Effector memory CD8-positive, alpha-beta T cell (primary cell): ENCODE data around the gene TMEM87A.

Experiments used
- ATAC-seq: fragments of 150-1000 bp; cut with Tn5 transposase; replicated peaks from 2 replicates; pipeline ENCODE4 v1.10.0; 2021; ENCODE audit warnings: mild to moderate bottlenecking, moderate library complexity
- DNase-seq, 3 experiments: peaks; one replicate each; pipeline ENCODE4 v3.0.0; 2021
- H3K27ac Mint-ChIP-seq, 2 donors: one replicate each; pipeline ENCODE4 v1.8.0; 2022; ENCODE audit warnings: mild to moderate bottlenecking in 2 of 2, mixed read lengths in 2 of 2, moderate library complexity in 2 of 2
- H3K27me3 Mint-ChIP-seq, 2 donors: one replicate each; pipeline ENCODE4 v1.8.0; 2022; ENCODE audit warnings: mixed read lengths in 2 of 2
- H3K36me3 Mint-ChIP-seq: one replicate; pipeline ENCODE4 v1.8.0; 2022; ENCODE audit warnings: mild to moderate bottlenecking, moderate library complexity, mixed read lengths; ENCODE audit not compliant: insufficient read depth
- H3K4me1 Mint-ChIP-seq, 2 donors: one replicate each; pipeline ENCODE4 v1.8.0; 2022; ENCODE audit warnings: low read depth in 2 of 2, mixed read lengths in 2 of 2
- H3K4me3 Mint-ChIP-seq, 2 donors: one replicate each; pipeline ENCODE4 v1.8.0; 2022; ENCODE audit warnings: mild to moderate bottlenecking in 2 of 2, mixed read lengths in 2 of 2, moderate library complexity in 2 of 2
- H3K9me3 Mint-ChIP-seq, 2 donors: one replicate each; pipeline ENCODE4 v1.8.0; 2022; ENCODE audit warnings: mixed read lengths in 2 of 2

Gene TMEM87A

DNA sequence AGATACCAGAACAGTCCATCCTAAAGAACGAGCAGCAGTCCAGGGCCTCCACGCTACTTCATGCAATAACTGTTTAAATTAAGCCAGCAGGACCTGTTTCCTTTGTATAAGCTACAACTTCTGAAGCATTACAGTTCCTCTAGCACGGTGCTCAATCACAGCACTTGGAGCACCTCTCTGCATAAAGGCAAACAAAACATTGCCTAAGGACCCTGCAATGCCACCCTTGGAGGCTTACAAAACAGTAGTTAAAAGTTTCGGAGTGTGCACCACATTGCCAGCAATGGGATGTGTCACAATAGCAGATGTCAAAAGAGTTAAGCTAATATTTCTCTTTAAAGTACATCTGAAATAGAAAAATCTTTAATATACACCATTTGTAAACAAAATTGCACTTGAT lies 62.5 kb downstream of the TMEM87A start:
- Mint-ChIP-seq H3K27me3 (no peaks in the 10 kb centered on the region), H3K27ac (no peak overlapping the region), H3K36me3 (peaks cover 26% of the 10 kb centered on the region), H3K4me3 (no peak overlapping the region), H3K9me3 (no peaks in the 10 kb centered on the region), H3K4me1 (peaks cover 22 to 27% of the 10 kb centered on the region in 2 donors)
- ATAC-seq (no peak), DNase-seq (no peak)

DNA sequence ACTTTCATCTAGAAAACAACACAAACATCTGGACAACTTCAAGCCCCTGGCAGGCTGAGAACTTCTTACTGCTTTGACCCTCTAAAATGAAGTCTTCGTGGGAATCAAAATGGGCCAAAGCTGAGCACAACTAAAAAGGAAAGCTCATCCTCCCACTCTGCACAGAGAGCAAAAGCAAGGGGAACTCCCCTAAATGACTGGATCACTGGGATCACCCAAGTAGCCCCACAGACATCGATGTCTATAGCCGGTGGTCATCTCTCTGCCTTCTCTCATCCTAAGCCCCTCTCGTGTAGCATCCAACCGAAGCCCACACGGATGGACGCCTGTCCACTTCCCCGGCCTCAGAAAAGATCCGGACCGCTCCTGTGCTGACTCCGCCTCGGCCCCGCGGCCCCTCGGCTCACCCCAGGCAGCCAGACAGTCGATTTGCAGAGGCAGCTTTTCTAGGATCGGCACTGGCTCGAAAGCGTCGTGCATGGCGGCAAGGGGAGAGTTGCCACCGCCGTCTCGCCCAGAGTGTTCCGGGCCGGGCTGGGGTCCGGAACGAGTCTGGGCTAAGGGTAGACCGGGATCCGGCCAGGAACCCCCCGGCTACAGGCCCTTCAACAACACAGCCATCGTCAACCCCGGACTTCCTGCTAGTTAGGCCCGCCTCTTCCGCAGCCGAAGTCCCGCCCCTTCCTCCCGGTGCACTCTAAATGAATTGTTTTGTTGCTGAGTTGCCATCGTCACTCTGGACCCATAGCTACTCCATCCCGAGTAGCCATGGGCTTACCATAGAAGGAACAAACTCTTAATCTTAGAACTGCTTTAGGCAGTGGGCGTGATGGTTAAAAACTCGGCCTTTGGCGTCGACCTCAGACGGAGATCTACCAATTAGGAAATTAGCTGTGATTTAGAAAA lies 65.3 kb downstream of the TMEM87A start, which contains the start of gene VPS39:
Gene VPS39, minus strand, starts transcription at position 631 of the 906 bp plus-strand sequence. Its CDS starts 151 bp downstream, at position 480.
- no peaks in the 10 kb centered on the region for H3K27me3 Mint-ChIP-seq
- peak; percentile 77 to 80 (median 79) for DNase-seq
- ATAC-seq: peak; percentile 97
- H3K4me1 Mint-ChIP-seq: peaks cover 28 to 38% of the 10 kb centered on the region in 2 donors
- H3K27ac Mint-ChIP-seq: peak within 1 kb of the TSS; percentile 91 to 97
- H3K9me3 Mint-ChIP-seq: no peaks in the 10 kb centered on the region
- H3K36me3 Mint-ChIP-seq: peaks cover 19% of the 10 kb centered on the region
- H3K4me3 Mint-ChIP-seq: peak within 1 kb of the TSS; percentile 94 to 95

DNA sequence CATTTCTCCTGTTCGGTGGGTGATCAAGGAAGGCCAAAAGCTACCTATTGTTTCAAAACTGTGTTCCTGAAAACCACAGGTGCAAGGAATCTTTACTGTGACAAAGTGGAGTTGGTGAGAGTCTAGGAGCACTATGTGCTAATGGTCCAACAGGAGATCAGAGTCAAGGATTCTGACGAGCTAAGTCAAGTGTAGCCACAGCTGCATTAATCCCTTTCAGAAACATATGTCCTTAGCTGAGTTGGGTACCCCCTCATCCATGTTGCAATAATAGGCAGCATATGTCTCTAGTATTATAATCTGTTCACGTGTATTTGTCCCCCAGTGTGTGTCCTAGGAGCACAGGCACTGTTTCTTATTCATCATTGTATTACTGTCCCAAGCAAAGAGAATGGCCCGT lies 66.8 kb downstream of the TMEM87A start:
- peak overlapping the region; percentile 94 to 95 for H3K4me3 Mint-ChIP-seq
- ATAC-seq: no peak
- no peaks in the 10 kb centered on the region for H3K27me3 Mint-ChIP-seq
- peak overlapping the region; percentile 91 to 97 for H3K27ac Mint-ChIP-seq
- H3K36me3 Mint-ChIP-seq: peaks cover 7% of the 10 kb centered on the region
- no peak for DNase-seq
- H3K4me1 Mint-ChIP-seq: peaks cover 28 to 44% of the 10 kb centered on the region in 2 donors
- H3K9me3 Mint-ChIP-seq: no peaks in the 10 kb centered on the region

DNA sequence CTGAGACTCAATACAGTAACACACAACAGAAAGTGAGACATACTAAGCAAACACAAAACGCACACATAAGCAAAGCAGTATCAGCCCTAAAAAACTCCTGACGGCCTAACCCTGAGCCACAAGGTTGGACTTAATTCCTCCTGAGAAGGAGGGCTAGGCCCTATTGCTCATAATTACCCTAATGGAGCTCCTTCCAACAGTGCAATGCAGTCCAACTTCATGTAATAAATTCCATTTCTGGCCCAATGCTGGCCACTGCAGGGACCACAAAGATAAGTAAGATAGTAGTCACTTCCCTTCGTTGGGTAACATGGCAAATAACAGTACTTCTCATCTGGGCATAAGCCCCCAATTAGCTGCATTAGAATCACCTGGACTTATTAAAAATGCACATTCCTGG lies 69.3 kb downstream of the TMEM87A start:
- DNase-seq (no peak), ATAC-seq (no peak)
- Mint-ChIP-seq H3K4me1 (peaks cover 31 to 53% of the 10 kb centered on the region in 2 donors), H3K4me3 (no peak overlapping the region), H3K27me3 (no peaks in the 10 kb centered on the region), H3K9me3 (no peaks in the 10 kb centered on the region), H3K27ac (no peak overlapping the region), H3K36me3 (peaks cover 7% of the 10 kb centered on the region)

DNA sequence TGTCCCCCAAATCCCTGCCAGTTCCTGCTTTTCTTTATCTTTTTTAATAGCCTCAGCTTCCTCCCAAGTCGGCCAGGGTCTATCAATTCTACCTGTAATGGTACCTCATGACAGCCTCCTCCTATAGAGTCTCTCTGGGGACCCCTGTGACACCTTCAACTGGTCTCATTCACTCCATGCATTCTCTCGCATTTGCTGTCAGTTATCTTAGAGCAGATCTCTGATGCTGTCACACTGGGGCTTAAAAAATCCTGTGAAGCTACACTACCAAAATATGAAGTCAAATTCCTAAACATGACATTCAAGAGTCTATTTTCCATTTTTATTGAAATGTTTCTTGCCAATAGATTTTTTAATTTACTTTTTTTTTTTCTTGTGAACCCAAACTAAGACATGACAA lies 70.6 kb downstream of the TMEM87A start:
- H3K4me1 Mint-ChIP-seq: peaks cover 25 to 47% of the 10 kb centered on the region in 2 donors
- H3K27ac Mint-ChIP-seq: peak overlapping the region in 1 of 2 donors; percentile 90
- H3K4me3 Mint-ChIP-seq: no peak overlapping the region
- H3K36me3 Mint-ChIP-seq: peaks cover 12% of the 10 kb centered on the region
- H3K27me3 Mint-ChIP-seq: no peaks in the 10 kb centered on the region
- H3K9me3 Mint-ChIP-seq: no peaks in the 10 kb centered on the region
- no peak for ATAC-seq
- DNase-seq: no peak

DNA sequence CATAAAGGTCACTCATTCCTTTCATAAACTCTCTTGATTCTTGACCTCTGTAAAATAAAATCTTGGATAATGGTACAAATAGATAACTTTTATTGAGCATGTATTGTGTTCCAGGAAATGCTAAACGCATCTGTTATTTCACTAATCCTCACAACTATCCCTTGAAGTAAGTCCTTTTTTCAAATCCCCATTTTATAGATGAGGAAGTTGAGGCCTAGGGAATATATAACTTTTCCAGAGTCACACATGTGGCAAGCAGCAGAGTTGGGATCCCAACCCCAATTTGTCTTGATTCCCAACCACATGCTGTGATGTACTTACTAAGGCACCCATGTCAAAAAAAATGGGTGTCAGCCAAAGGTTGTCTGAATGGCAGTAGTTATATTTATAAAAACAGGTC lies 71.4 kb downstream of the TMEM87A start:
- H3K36me3 Mint-ChIP-seq: peaks cover 18% of the 10 kb centered on the region
- peaks cover 18 to 39% of the 10 kb centered on the region in 2 donors for H3K4me1 Mint-ChIP-seq
- DNase-seq (no peak), ATAC-seq (no peak)
- H3K27me3 Mint-ChIP-seq: no peaks in the 10 kb centered on the region
- H3K4me3 Mint-ChIP-seq: no peak overlapping the region
- H3K9me3 Mint-ChIP-seq: no peaks in the 10 kb centered on the region
- H3K27ac Mint-ChIP-seq: no peak overlapping the region

DNA sequence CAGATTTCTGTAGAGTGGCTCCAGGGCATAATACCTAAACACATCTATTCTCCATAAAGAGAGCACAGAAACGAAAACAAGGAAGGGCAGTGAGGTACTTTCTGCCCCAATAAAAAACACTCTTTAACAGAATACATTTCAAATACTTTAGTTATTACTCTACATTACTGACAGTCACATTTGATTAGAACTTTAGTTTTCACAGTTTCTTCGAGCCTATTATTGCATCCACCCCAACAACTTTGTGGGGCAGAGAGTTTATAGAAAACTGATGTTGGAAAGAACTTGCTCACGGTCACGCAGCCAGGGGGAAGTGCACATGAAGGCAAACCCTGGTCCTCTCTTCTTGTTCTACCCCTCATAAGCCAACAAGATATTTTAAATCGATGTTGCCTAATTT lies 74.1 kb downstream of the TMEM87A start:
- Mint-ChIP-seq H3K27me3 (no peaks in the 10 kb centered on the region), H3K4me1 (peaks cover 3 to 30% of the 10 kb centered on the region in 2 donors), H3K27ac (peak overlapping the region in 1 of 2 donors; percentile 7), H3K9me3 (no peaks in the 10 kb centered on the region), H3K4me3 (no peak overlapping the region), H3K36me3 (peaks cover 25% of the 10 kb centered on the region)
- no peak for ATAC-seq
- DNase-seq: no peak

DNA sequence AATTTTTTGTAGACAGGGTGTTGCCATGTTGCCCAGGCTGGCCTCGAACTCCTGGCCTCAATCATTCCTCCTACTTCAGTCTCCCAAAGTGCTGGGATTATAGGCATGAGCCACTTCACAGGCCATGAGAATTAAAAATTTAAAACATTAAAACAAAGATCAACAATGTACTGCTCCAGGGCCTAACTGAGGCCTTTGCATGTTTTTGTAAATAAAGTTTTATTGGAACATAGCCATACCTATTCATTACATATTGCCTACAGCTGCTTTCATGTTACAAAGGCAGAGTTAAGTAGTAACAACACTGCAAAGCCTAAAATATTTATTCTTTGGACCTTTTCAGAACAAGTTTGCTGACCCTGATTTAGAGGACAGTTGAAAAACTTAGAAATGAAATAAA lies 74.7 kb downstream of the TMEM87A start:
- DNase-seq (no peak), ATAC-seq (no peak)
- Mint-ChIP-seq H3K27ac (no peak overlapping the region), H3K27me3 (no peaks in the 10 kb centered on the region), H3K4me3 (no peak overlapping the region), H3K9me3 (no peaks in the 10 kb centered on the region), H3K4me1 (peaks cover 6 to 29% of the 10 kb centered on the region in 2 donors), H3K36me3 (peaks cover 26% of the 10 kb centered on the region)

DNA sequence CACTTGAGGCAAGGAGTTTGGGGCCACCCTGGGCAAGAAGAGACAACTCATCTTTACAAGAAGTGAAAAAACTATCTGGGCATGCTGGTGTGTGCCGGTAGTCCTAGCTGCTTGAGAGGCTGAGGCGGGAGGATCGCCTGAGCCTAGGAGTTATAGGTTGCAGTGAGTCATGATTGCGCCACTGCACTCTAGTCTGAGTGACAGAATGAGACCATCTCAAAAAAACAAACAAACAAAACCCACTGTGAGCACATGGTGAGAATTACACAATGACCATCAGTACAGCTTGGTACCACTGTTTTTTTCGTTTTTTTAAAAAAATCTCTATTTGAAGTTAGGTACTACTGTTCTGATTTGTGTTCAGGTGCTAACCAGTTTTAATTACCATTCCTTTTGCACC lies 78.7 kb downstream of the TMEM87A start:
- no peaks in the 10 kb centered on the region for H3K9me3 Mint-ChIP-seq
- H3K4me1 Mint-ChIP-seq: peaks cover 3 to 21% of the 10 kb centered on the region in 2 donors
- ATAC-seq (no peak), DNase-seq (no peak)
- no peak overlapping the region for H3K4me3 Mint-ChIP-seq
- peak overlapping the region in 1 of 2 donors; percentile 84 for H3K27ac Mint-ChIP-seq
- H3K27me3 Mint-ChIP-seq: no peaks in the 10 kb centered on the region
- peaks cover 36% of the 10 kb centered on the region for H3K36me3 Mint-ChIP-seq

DNA sequence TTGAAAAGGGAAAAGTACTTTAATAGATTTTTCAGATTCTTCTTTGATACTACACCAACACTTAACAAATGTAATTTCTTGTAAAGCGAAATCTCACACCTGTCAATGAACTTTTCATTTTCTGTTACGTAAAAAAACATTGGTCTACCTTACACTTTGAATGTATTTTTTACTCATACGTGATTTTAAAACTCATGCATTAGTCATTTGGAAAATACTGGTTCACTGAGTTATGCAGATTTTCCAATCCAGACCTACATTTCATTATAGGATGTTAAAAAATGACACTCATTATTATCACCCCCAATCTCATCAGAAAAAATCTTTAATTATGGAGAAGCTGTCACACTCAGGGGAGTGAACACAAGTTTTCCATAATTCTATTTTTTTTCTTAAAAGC lies 79.8 kb downstream of the TMEM87A start:
- Mint-ChIP-seq H3K27ac (peak overlapping the region in 1 of 2 donors; percentile 84), H3K4me1 (peaks cover 3 to 21% of the 10 kb centered on the region in 2 donors)

DNA sequence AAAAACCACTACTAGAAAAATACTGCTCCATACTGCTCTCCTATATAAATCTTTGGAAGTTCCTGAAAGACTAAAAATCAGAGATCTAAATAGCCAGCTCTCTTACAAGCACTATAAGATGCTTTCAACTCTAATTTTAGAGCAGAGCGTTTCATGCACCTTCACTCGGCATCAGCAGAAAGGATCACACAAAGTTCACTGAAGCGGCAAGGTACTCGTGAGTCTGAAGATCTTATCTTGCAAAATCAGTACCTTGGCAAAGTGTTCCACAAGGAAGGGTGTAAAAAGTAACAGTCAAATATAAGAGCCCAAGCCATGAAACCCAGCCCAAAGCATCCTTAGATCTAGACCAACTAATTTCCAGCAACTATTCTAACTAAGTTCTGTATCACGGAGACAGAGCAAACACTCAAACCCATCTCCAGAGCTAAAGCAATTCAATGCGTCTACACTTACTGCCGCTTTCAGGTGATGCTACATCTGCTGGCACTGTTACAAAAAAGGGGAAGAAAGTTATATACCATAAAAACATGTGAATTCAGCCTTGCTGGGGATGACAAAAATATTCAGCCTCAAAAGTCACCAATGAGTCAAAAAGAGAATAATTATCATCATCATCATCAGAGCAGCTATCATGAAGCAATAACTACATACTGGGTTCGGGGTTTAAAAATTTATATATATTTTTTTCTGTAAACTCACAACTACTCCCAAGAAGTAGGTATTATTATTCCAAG lies 81.5 kb downstream of the TMEM87A start:
- Mint-ChIP-seq H3K4me1 (peaks cover 3 to 21% of the 10 kb centered on the region in 2 donors), H3K27ac (no peak overlapping the region), H3K9me3 (no peaks in the 10 kb centered on the region), H3K27me3 (no peaks in the 10 kb centered on the region), H3K36me3 (peaks cover 46% of the 10 kb centered on the region), H3K4me3 (no peak overlapping the region)
- DNase-seq (no peak), ATAC-seq (no peak)

More for the DNA sequence above, 79.8 kb downstream of the TMEM87A start:
- no peak for ATAC-seq
- Mint-ChIP-seq H3K27me3 (no peaks in the 10 kb centered on the region), H3K4me3 (no peak overlapping the region), H3K36me3 (peaks cover 41% of the 10 kb centered on the region), H3K9me3 (no peaks in the 10 kb centered on the region)
- no peak for DNase-seq

DNA sequence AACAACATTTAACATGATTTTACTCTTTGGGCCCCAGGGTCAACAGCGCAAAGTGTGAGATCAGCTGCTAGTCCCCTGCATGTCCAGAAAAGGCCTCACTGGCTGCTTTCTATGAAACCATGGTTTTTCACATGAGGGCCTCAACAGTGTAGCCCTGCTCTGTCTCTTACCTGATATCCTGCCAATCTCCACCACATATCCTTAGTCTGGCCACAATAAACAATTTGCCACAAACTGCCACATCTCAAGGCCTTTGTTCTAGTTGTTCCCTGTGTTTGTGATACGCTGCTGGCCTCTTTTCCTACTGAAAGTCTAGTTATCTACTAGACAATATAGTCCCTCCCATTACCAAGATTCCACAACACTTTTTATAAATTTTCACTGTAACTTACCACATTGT lies 82.9 kb downstream of the TMEM87A start:
- ATAC-seq (no peak), DNase-seq (no peak)
- Mint-ChIP-seq H3K9me3 (no peaks in the 10 kb centered on the region), H3K36me3 (peaks cover 58% of the 10 kb centered on the region), H3K27me3 (no peaks in the 10 kb centered on the region), H3K27ac (peak overlapping the region in 1 of 2 donors; percentile 9), H3K4me1 (peaks cover 3 to 14% of the 10 kb centered on the region in 2 donors), H3K4me3 (no peak overlapping the region)

DNA sequence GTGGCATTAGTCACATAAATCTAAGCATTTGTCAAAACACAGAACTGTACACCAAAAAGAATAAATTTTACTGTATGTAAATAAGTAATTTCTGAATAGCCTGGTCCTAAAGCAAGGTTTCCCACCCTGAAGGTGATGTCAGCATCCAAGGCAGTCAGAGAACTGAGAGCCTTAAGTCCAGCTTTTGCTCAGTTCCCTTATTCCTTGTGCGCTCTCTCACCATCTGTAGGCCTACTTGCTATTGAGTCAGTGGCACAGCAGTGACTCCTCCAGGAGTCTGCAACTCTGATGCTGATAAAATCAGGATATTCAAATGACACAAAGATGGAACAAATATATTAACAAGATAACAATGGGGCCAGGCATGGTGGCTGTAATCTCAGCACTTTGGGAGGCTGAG lies 87.4 kb downstream of the TMEM87A start:
- Mint-ChIP-seq H3K9me3 (no peaks in the 10 kb centered on the region), H3K4me3 (no peak overlapping the region), H3K36me3 (peaks cover 86% of the 10 kb centered on the region), H3K4me1 (no peaks in the 10 kb centered on the region), H3K27me3 (no peaks in the 10 kb centered on the region), H3K27ac (peak overlapping the region in 1 of 2 donors; percentile 6)
- DNase-seq (no peak), ATAC-seq (no peak)
